ENCODE data around the gene ANKRD23. TPM values are rescaled to one million over a fixed set of nuclear protein-coding genes. Genes with fewer than 3 reads are reported as not detected.
A peak's percentile ranks its signal among the peaks of the same experiment; 100 is the strongest.

Gene ANKRD23
- total and polyA plus RNA-seq, 2 of the 8 experiments (the other 6 are each of a cell fraction or from before 2014, with no cell fraction given), result 3.4 to 3.5 TPM

DNA sequence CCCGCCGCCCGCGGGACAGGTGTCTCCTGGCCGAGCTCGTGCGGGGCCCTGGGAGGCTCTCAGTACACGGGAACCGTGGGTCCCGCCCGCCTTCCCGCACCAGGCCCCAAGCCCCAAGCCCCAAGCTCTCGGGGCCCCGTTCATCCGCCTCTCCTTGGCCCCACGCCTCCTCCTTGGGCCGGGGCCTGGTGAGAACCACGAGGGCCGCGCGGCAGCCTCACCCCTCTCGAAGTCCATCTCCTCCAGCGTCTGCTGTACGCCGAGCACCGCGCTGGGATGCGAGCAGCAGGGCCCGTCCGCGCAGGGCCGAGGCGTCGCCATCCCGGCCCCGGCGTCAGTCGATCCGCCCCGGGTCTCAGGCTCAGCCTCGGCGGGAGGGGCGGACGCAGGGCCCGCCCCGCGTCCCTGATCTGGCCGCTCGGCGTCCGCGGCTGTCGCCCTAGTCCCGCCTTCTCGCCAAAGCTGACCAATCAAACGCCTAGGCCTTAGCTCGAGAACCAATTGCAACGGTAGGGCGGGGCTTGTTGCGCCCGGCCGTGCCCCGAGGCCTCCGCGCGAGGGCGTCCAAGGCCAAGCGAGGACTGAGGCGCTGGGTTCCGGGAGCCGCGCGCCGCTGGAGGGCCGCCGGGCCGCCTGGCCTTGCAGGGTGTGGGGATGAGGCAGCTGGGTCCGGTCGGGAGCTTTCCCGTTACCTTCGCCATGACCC is 14.0 kb upstream of the ANKRD23 start, which contains the start of gene ANKRD39 (continued):
- no peak for TF ChIP-seq TEAD4 (IDR thresholded peaks at IDR 0.05; ENCODE audit: low read depth, low read length)
- TF ChIP-seq POLR2A (IDR thresholded peaks at IDR 0.05; ENCODE audit: control extremely low read depth in 1 of 2, low read depth in 2 of 2, low read length in 2 of 2), result 0 out of 3 replicates have a peak, but pooled peaks of 1 of the 2 experiments have one; percentile 9
- TF ChIP-seq RBBP5 (IDR thresholded peaks at IDR 0.05; ENCODE audit: borderline replicate concordance, low read depth, low read length), result no peak
- peak; percentile 89 to 90 for TF ChIP-seq RAD21 (IDR thresholded peaks at IDR 0.05 in 1 of 2, conservative IDR thresholded peaks at IDR 0.05 in 1 of 2; ENCODE audit: low read depth in 2 of 2, low read length in 2 of 2)
- TF ChIP-seq, protein P1, sequence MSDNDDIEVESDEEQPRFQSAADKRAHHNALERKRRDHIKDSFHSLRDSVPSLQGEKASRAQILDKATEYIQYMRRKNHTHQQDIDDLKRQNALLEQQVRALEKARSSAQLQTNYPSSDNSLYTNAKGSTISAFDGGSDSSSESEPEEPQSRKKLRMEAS (IDR thresholded peaks at IDR 0.05), result peak; percentile 75; the same call in 1 of the 2 replicates
- no peak for TF ChIP-seq EZH2 (IDR thresholded peaks at IDR 0.05; ENCODE audit: low read depth, low read length, severe bottlenecking)
- no peak for TF ChIP-seq SRF (IDR thresholded peaks at IDR 0.05; ENCODE audit: low read depth, low read length)
- no peak for TF ChIP-seq RNF2 (IDR thresholded peaks at IDR 0.05; ENCODE audit: borderline replicate concordance, low read depth, low read length, missing control alignments, poor library complexity, severe bottlenecking)
- peak in 1 of 2 experiments; percentile 76; a peak in 2 of 4 replicates for TF ChIP-seq SIN3A (conservative IDR thresholded peaks at IDR 0.05 in 1 of 2, IDR thresholded peaks at IDR 0.05 in 1 of 2; ENCODE audit: low read depth in 1 of 2, low read length in 2 of 2)
- TF ChIP-seq EGR1 (IDR thresholded peaks at IDR 0.05; ENCODE audit: borderline replicate concordance, low read depth, low read length), result 0 out of 2 replicates have a peak, but pooled peaks have one; percentile 20
- no peak for TF ChIP-seq HDAC2 (IDR thresholded peaks at IDR 0.05; ENCODE audit: borderline replicate concordance in 1 of 2, low read depth in 2 of 2, low read length in 2 of 2)
- no peak for TF ChIP-seq KDM1A (IDR thresholded peaks at IDR 0.05; ENCODE audit: borderline replicate concordance, low read length)
- peak; percentile 90 for TF ChIP-seq CHD2 (IDR thresholded peaks at IDR 0.05; ENCODE audit: low read length)
- TF ChIP-seq, protein P2, sequence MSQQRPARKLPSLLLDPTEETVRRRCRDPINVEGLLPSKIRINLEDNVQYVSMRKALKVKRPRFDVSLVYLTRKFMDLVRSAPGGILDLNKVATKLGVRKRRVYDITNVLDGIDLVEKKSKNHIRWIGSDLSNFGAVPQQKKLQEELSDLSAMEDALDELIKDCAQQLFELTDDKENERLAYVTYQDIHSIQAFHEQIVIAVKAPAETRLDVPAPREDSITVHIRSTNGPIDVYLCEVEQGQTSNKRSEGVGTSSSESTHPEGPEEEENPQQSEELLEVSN (IDR thresholded peaks at IDR 0.05), result 0 out of 2 replicates have a peak, but pooled peaks have one; percentile 32
- TF ChIP-seq TCF12 (IDR thresholded peaks at IDR 0.05; ENCODE audit: low read depth, low read length), result no peak
- no peak; the same call in 1 of the 2 replicates for TF ChIP-seq CREB1 (IDR thresholded peaks at IDR 0.05)
- TF ChIP-seq, protein P3, sequence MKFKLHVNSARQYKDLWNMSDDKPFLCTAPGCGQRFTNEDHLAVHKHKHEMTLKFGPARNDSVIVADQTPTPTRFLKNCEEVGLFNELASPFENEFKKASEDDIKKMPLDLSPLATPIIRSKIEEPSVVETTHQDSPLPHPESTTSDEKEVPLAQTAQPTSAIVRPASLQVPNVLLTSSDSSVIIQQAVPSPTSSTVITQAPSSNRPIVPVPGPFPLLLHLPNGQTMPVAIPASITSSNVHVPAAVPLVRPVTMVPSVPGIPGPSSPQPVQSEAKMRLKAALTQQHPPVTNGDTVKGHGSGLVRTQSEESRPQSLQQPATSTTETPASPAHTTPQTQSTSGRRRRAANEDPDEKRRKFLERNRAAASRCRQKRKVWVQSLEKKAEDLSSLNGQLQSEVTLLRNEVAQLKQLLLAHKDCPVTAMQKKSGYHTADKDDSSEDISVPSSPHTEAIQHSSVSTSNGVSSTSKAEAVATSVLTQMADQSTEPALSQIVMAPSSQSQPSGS (IDR thresholded peaks at IDR 0.05; ENCODE audit: low read length), result no peak
- TF ChIP-seq SP1 (IDR thresholded peaks at IDR 0.05; ENCODE audit: low read depth, low read length), result peak; percentile 99
- TF ChIP-seq CBX8 (IDR thresholded peaks at IDR 0.05; ENCODE audit: borderline replicate concordance, low read depth, low read length), result no peak
- TF ChIP-seq SP4 (IDR thresholded peaks at IDR 0.05; ENCODE audit: low read length), result peak; percentile 91
- peak; percentile 69 for TF ChIP-seq SP2 (IDR thresholded peaks at IDR 0.05; ENCODE audit: low read length)

Data from H1 (cell line).